AG04449 (cell line): ENCODE measurements around the gene TMCC1.
"Not testable (repeated sequence)": the region's sequence is repeated elsewhere in the genome, so short reads cannot be mapped to it uniquely, and the experiment has no call there.

Source experiments
- CTCF ChIA-PET: fragments of 350-600 bp; formaldehyde crosslinking; extraction: SDS; loops from one replicate; lab custom pipeline; 2021; ENCODE audit warnings: antibody characterized with exemption; lab: Yijun Ruan, JAX
- POLR2A ChIA-PET: fragments of 400-600, 350-600 bp; formaldehyde crosslinking; extraction: SDS; loops from one replicate; lab custom pipeline; 2020; ENCODE audit warnings: antibody characterized with exemption, inconsistent platforms; lab: Yijun Ruan, JAX
- DNase-seq: peaks from one replicate; pipeline ENCODE4 v3.0.0-alpha.2; 2010; ENCODE audit warnings: low read depth, low spot score
- H3K4me3 ChIP-seq: 2 replicates; pipeline ENCODE4 v1.5.1; 2011; ENCODE audit warnings: low read depth, mild to moderate bottlenecking, control low read depth, low read length
- TF ChIP-seq, protein P1 (sequence below): IDR thresholded peaks from one replicate; pipeline ENCODE4 v1.5.1; 2011; ENCODE audit warnings: mild to moderate bottlenecking, moderate library complexity, low read length, control low read depth, inconsistent platforms; ENCODE audit not compliant: insufficient read depth; ENCODE audit errors: missing control alignments

Gene TMCC1

DNA sequence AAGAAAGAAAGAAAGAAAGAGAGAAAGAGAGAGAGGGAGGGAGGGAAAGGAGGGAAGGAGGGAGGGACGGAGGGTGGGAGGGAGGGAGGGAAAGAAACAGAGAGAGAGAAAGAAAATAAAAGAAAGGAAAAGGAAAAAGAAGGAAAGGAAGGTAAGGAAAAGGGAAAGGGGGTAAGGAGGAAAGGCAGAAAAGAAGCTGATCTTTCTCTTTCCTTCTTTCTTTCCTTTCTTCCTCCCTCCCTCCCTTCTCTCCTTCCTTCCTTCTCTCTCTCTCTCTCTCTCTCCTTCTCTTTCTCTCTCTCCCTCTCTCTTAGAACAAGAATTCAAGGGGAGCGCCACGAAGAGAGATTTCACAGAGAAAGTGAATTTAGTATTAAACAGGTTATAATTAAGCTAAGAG is 25.8 kb upstream of the TMCC1 start:
- no peak for DNase-seq
- ChIA-PET POLR2A (no interaction called here), CTCF (interaction anchor here (1.3 kb wide), 1 partner anchor 14 kb away, joined by 8 read pairs; no protein-coding TSS in a partner anchor)
- TF ChIP-seq, protein P1, sequence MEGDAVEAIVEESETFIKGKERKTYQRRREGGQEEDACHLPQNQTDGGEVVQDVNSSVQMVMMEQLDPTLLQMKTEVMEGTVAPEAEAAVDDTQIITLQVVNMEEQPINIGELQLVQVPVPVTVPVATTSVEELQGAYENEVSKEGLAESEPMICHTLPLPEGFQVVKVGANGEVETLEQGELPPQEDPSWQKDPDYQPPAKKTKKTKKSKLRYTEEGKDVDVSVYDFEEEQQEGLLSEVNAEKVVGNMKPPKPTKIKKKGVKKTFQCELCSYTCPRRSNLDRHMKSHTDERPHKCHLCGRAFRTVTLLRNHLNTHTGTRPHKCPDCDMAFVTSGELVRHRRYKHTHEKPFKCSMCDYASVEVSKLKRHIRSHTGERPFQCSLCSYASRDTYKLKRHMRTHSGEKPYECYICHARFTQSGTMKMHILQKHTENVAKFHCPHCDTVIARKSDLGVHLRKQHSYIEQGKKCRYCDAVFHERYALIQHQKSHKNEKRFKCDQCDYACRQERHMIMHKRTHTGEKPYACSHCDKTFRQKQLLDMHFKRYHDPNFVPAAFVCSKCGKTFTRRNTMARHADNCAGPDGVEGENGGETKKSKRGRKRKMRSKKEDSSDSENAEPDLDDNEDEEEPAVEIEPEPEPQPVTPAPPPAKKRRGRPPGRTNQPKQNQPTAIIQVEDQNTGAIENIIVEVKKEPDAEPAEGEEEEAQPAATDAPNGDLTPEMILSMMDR = no peak
- H3K4me3 ChIP-seq = no peak overlapping the region

DNA sequence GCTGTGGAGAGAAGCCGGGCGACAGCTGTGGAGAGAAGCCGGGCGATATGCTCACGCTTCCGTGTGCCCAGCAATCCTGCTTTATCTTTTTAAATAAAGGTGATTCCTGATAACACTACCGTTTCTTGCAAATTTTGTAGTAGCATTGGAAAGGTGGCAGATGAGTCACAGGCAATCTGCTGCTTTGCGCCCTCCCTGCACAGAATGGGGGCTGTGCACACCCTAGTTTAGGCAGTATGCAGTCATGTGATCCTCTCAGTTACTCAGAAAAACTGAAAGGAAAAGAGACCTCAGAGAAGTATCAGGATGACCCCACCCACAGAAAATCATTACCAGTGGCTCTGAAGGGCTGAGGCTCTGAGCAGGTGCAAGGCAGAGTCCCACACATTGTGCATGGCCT is 24.9 kb upstream of the TMCC1 start:
- ChIA-PET POLR2A (no interaction called here), CTCF (interaction anchor here (0.5 kb wide), 1 partner anchor 269 kb away, joined by 3 read pairs; no protein-coding TSS in a partner anchor)

DNA sequence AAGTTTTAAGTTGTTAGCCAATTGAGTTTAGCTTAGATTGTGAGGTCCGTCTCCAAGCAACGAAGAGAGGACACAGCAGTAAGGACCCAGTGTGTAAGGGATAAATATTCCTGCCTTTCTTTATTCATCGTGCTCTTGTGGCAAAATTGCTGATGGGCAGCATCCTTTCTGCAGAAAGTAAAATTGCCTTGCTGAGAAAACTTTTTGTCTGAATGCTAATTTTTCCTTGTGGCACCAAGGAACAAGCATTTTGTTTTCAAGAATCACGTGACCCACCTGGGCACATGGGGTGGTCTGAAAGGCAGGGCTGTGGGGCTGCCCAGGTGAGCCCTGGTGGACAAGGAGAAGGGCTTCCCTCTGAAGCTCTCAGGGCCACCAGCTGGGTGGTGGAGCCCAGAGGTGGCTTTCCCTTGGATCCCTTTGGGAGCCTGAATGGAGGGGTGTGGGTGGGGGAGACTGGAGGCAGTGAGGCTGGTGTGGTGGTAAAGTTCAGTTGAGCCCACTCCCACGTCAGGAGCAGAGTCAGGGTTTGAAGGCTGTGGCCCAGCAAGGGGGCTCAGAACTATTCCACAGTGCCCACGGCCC is 24.0 kb upstream of the TMCC1 start:
- no peak for DNase-seq
- ChIA-PET POLR2A (no interaction called here), CTCF (no interaction called here)
- TF ChIP-seq, protein P1 = no peak
- no peak overlapping the region for H3K4me3 ChIP-seq

More for the DNA sequence above, 24.9 kb upstream of the TMCC1 start:
- DNase-seq = no peak
- H3K4me3 ChIP-seq = no peak overlapping the region
- TF ChIP-seq, protein P1 = no peak

DNA sequence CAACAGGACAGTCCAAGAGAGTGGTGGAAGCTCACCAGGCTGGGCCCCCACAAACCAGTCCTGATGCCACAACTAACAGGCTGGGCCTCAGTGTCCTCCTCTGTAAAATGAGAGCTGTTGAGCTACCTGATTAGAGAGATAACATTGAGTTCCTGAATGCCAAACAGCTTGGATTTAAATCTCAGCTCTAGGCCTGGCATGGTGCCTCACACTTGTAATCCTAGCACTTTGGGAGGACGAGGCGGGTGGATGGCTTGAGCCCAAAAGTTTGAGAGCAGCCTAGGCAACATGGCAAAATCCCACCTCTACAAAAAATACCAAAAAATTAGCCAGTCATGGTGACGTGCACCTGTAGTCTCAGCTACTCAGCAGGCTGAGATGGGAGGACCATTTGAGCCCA is 20.1 kb upstream of the TMCC1 start:
- ChIA-PET POLR2A (no interaction called here), CTCF (interaction anchor here (2.1 kb wide), 1 partner anchor 16 kb away, joined by 4 read pairs; no protein-coding TSS in a partner anchor)
- H3K4me3 ChIP-seq = no peak overlapping the region
- no peak for DNase-seq
- TF ChIP-seq, protein P1 = no peak

DNA sequence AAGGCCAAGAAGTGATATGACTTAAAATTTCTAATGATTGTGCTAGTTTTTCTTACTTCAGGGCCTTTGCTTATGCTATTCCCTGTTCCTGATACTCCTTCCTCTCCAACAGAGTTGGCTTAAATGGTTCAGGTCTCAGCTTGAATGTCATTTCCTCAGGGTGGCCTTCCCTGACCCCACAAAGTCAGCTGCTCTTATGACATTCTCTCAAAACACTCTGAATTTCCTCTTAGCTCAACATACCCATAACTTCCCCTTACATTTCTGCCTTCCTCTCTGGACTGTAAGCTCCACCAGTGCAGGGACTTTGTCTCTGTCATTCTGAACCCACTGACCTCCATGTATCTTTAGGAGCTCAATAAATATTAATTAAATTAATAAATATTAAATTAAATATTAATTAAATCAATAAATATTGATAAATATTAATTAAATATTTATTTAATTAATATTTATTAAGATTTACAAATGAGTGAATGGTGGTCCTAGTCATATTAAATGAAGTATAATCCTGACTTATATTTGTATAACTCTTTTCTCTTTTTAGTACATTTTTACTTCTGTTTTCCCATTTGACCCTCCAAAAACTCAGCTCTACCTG is 17.9 kb upstream of the TMCC1 start:
- no peak for DNase-seq
- ChIA-PET CTCF (interaction anchor here (1.7 to 2.3 kb wide), 3 partner anchors 16 to 24 kb away, joined by 3 to 12 read pairs (median 6); no protein-coding TSS in a partner anchor), POLR2A (no interaction called here)
- H3K4me3 ChIP-seq = no peak overlapping the region
- TF ChIP-seq, protein P1 = no peak

DNA sequence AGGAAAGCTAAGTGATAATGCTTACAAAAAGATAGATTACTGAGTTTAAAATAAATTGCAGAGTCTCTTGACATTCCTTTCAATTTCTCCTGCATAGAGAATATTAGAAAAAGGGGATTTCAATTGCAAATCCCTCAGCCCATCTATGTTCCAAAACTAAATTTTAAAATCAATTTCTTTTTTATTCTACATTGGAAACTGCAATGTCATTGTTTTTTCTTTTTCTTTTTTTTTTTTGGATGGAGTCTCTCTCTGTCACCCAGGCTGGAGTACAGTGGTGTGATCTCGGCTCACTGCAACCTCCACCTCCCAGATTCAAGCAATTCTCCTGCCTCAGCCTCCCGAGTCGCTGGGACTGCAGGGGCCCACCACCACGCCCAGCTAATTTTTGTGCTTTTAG is 15.7 kb upstream of the TMCC1 start:
- H3K4me3 ChIP-seq, DNase-seq, POLR2A ChIA-PET: not testable (repeated sequence)
- CTCF ChIA-PET = interaction anchor here (1.0 to 1.9 kb wide), 2 partner anchors 25 to 29 kb away, joined by 3 to 9 read pairs; no protein-coding TSS in a partner anchor
